HUES48 (cell line): ENCODE data around the gene NIM1K.
"Not testable (repeated sequence)": the region's sequence is repeated elsewhere in the genome, so short reads cannot be mapped to it uniquely, and the experiment has no call there.

Experiments used
- H3K27ac ChIP-seq: one replicate; pipeline ENCODE4 v1.7.0; 2013; ENCODE audit warnings: low read depth, low read length, inconsistent platforms
- H3K27me3 ChIP-seq: 2 replicates; pipeline ENCODE4 v1.6.1; 2013; ENCODE audit warnings: mild to moderate bottlenecking, low read length; ENCODE audit not compliant: control insufficient read depth, insufficient read depth
- H3K36me3 ChIP-seq: 2 replicates; pipeline ENCODE4 v1.6.1; 2013; ENCODE audit warnings: low read length; ENCODE audit not compliant: control insufficient read depth, insufficient read depth
- H3K4me1 ChIP-seq: 2 replicates; pipeline ENCODE4 v1.6.1; 2013; ENCODE audit warnings: mild to moderate bottlenecking, low read length; ENCODE audit not compliant: control insufficient read depth, insufficient read depth
- H3K4me3 ChIP-seq: 2 replicates; pipeline ENCODE4 v1.5.1; 2013; ENCODE audit warnings: mild to moderate bottlenecking, low read depth, low read length
- H3K9ac ChIP-seq: 2 replicates; pipeline ENCODE4 v1.6.1; 2013; ENCODE audit warnings: mild to moderate bottlenecking, low read depth, low read length, moderate library complexity
- H3K9me3 ChIP-seq: 2 replicates; pipeline ENCODE4 v1.6.1; 2013; ENCODE audit warnings: low read length; ENCODE audit not compliant: control insufficient read depth, insufficient read depth

NIM1K gene

GRCh38 chr5:43255704-43256103 is 63.7 kb downstream of the NIM1K start:
- Histone ChIP-seq H3K36me3 (no peaks in the 10 kb centered on the region), H3K27ac (no peak overlapping the region), H3K9ac (no peak overlapping the region), H3K27me3 (no peaks in the 10 kb centered on the region), H3K4me1 (no peaks in the 10 kb centered on the region), H3K4me3 (no peak overlapping the region), H3K9me3 (no peaks in the 10 kb centered on the region)

DNA sequence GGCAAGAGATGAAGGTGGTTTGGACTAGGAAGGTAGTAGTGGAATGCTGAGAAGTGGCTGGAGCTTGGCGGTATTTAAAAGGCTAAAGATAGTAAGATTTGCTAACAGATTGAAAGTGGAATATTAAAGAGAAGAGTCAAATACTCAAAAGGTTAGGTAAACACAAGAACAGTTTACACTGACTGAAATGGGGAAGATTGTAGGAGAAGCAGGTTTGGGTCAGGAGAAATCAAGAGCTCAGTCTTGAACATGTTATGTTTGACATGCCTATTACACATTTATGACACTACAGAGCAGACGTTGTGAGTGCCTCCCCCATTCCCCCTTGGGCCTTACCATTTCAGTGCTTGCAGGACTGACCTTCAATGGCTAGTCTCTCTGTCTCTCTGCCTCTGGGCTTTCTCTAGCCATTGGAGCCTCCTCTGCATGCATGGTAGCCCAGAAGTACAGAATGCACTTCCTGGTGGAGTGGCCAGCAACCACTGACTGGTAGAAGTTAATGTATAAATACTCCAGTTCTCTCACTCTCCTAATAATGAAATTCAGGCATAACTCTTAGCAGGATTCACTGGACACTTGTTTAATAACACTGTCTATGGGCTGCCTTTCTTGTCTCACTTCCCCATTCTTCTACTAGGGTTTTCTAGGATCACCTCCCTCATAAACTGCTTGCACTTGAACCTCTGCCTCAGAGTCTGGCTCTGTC is 64.4 kb downstream of the NIM1K start:
- H3K4me3 ChIP-seq = no peak overlapping the region
- H3K9ac ChIP-seq = no peak overlapping the region
- no peaks in the 10 kb centered on the region for H3K4me1 ChIP-seq
- H3K27ac ChIP-seq = no peak overlapping the region
- no peaks in the 10 kb centered on the region for H3K36me3 ChIP-seq
- H3K9me3 ChIP-seq = no peaks in the 10 kb centered on the region
- H3K27me3 ChIP-seq = no peaks in the 10 kb centered on the region

GRCh38 chr5:43258116-43258515 is 66.1 kb downstream of the NIM1K start:
- H3K9ac ChIP-seq = no peak overlapping the region
- H3K4me3 ChIP-seq = no peak overlapping the region
- no peaks in the 10 kb centered on the region for H3K27me3 ChIP-seq
- no peaks in the 10 kb centered on the region for H3K4me1 ChIP-seq
- H3K27ac ChIP-seq = no peak overlapping the region
- no peaks in the 10 kb centered on the region for H3K36me3 ChIP-seq
- H3K9me3 ChIP-seq = no peaks in the 10 kb centered on the region

DNA sequence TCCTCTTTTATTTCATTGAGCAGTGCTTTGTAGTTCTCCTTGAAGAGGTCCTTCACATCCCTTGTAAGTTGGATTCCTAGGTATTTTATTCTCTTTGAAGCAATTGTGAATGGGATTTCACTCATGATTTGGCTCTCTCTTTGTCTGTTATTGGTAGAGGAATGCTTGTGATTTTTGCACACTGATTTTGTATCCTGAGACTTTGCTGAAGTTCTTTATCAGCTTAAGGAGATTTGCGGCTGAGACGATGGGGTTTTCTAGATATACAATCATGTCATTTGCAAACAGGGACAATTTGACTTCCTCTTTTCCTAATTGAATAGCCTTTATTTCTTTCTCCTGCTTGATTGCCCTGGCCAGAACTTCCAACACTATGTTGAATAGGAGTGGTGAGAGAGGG is 70.2 kb downstream of the NIM1K start:
- not testable (repeated sequence) for H3K27ac ChIP-seq, H3K36me3 ChIP-seq, H3K4me1 ChIP-seq

GRCh38 chr5:43268188-43268820 is 76.3 kb downstream of the NIM1K start:
- no peak overlapping the region for H3K9ac ChIP-seq
- H3K4me3 ChIP-seq = no peak overlapping the region
- peaks cover 14% of the 10 kb centered on the region; the same call in 1 of the 2 replicates for H3K9me3 ChIP-seq
- H3K4me1 ChIP-seq = no peaks in the 10 kb centered on the region
- no peaks in the 10 kb centered on the region for H3K27me3 ChIP-seq
- H3K27ac ChIP-seq = no peak overlapping the region
- H3K36me3 ChIP-seq = no peaks in the 10 kb centered on the region

More for the DNA sequence above, 70.2 kb downstream of the NIM1K start:
- not testable (repeated sequence) for H3K9me3 ChIP-seq, H3K4me3 ChIP-seq, H3K27me3 ChIP-seq, H3K9ac ChIP-seq

GRCh38 chr5:43270645-43271044 is 78.6 kb downstream of the NIM1K start:
- Histone ChIP-seq H3K9me3 (peaks cover 14% of the 10 kb centered on the region; the same call in 1 of the 2 replicates), H3K9ac (no peak overlapping the region), H3K27ac (no peak overlapping the region), H3K27me3 (no peaks in the 10 kb centered on the region), H3K4me3 (no peak overlapping the region), H3K4me1 (peaks cover 5% of the 10 kb centered on the region; the same call in 1 of the 2 replicates), H3K36me3 (no peaks in the 10 kb centered on the region)

GRCh38 chr5:43273552-43273951 is 81.5 kb downstream of the NIM1K start:
- Histone ChIP-seq H3K4me1 (peaks cover 5% of the 10 kb centered on the region; the same call in 1 of the 2 replicates), H3K4me3 (no peak overlapping the region), H3K27me3 (no peaks in the 10 kb centered on the region), H3K9ac (no peak overlapping the region), H3K36me3 (no peaks in the 10 kb centered on the region), H3K27ac (no peak overlapping the region), H3K9me3 (0 out of 2 replicates have a peak, but pooled peaks cover under 1% of the 10 kb centered on the region)

DNA sequence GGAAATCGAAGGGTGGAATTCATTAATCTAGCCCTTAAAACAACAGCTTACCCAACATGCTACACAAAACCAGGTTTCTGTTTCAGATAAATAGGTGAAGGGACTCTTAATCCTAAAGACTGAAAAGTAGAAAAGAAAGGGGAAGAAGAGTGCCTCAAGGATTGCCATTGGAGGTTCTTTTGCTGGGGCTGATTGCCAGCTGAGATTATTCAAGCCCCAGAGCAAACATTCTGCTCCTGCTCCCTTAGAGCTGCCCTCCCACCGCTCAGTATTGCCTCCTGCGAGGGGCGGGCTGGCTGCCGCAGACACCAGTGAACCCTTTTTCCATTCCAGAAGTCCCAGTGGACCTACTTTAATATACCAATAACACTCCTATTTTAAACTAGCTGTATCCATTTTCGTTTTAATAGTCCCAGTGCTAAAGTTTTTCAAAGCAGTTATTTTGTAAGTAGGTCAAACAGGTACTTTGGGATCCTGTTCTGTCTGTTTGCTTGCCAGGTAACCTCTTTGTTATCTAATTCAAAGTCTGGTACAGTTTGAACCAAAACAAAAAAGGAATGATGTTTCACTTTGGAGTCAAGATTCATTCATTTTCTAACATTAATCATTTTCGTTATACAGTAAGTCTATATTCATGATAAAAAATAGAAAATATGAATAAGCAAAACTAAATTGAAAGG is 82.5 kb downstream of the NIM1K start:
- Histone ChIP-seq H3K27me3 (no peaks in the 10 kb centered on the region), H3K4me1 (peaks cover 5% of the 10 kb centered on the region; the same call in 1 of the 2 replicates), H3K36me3 (no peaks in the 10 kb centered on the region), H3K9me3 (no peaks in the 10 kb centered on the region), H3K4me3 (no peak overlapping the region), H3K27ac (no peak overlapping the region), H3K9ac (no peak overlapping the region)

DNA sequence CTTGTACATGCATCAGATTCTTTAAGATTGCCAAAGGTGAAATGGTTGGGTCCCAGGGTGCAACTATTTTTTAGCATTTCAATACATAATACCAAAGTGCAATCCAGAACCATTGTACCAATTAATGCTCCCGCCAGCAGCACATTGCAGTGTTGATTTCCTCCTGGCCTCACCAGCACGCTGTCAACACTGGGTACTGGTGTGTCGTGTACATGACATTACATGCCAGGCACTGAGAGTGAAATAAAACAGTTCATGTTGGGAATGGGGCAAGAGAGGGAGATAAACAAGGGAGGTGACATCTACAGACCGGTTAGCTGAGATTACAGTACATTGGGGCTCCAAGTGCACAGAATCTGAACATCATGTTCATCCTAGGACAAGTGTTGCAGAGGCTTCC is 83.4 kb downstream of the NIM1K start:
- Histone ChIP-seq H3K27ac (no peak overlapping the region), H3K9ac (no peak overlapping the region), H3K27me3 (no peaks in the 10 kb centered on the region), H3K4me3 (no peak overlapping the region), H3K36me3 (no peaks in the 10 kb centered on the region), H3K4me1 (peaks cover 5% of the 10 kb centered on the region; the same call in 1 of the 2 replicates), H3K9me3 (no peaks in the 10 kb centered on the region)

- Histone ChIP-seq H3K9me3 (no peaks in the 10 kb centered on the region), H3K4me3 (no peak overlapping the region), H3K27ac (no peak overlapping the region)
Measured at GRCh38 chr5:43279548-43280274, 87.7 kb downstream of the NIM1K start.

More at GRCh38 chr5:43279548-43280274, 87.7 kb downstream of the NIM1K start:
- Histone ChIP-seq H3K9ac (no peak overlapping the region), H3K27me3 (no peaks in the 10 kb centered on the region), H3K36me3 (no peaks in the 10 kb centered on the region), H3K4me1 (no peaks in the 10 kb centered on the region; the same call in 1 of the 2 replicates)
